ENCODE data around the gene LYSMD3.

The LYSMD3 gene

DNA sequence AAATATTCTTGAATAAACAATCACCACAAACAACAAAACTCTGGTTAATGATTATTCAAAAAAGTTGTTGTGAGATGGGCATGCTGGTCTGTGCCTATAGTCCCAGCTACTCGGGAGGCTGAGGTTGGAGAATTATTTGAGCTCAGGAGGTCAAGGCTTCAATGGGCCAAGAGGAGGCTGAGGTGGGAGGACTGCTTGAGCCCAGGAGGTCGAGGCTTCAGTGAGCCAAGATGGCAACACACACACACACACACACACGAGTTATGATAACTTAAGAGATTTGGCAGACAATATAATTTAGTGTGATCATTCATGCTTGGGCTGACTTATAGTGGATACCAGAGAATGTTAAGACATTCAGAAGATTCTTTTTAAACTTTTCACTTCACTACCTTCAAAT, 14.9 kb downstream of the LYSMD3 start:
- Histone ChIP-seq H3K27me3 (no peaks in the 10 kb centered on the region), H3K27ac (no peak overlapping the region), H3K4me3 (no peak overlapping the region), H4K20me1 (peaks cover 0 to 4% (median 0%) of the 10 kb centered on the region in 11 experiments; a peak in 1 of 22 replicates), H3K9me3 (replicated peaks in 1 of 11) (no peaks in the 10 kb centered on the region), H3K9ac (no peak overlapping the region), H3K4me1 (peaks cover 0 to 14% (median 4%) of the 10 kb centered on the region in 10 experiments; a peak in 11 of 20 replicates), H3K4me2 (no peak overlapping the region), H3K36me3 (peaks cover 12 to 58% (median 27%) of the 10 kb centered on the region in 11 experiments; a peak in 20 of 22 replicates)
- no peak for TF ChIP-seq Cebpa-rat (IDR thresholded peaks at IDR 0.05)

DNA sequence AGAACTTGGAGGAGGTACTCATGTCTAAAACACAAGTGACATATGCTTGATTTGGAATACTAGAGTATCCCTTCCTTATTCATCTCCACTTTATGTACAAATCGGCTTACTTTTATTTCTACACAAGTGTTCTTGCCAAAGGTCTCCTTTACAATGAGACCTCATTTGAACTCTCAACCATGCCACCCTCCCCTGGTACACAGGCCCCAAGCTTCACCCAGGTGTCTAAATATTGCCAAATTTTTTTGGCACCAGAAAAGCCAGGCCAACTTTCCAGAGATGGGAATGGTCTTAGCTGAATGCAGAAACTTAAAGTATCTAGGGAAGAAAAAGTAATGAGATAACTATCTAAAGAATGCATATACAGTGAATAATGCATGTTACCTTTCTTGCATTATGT, 18.9 kb downstream of the LYSMD3 start:
- Histone ChIP-seq H3K4me1 (peaks cover 0 to 7% (median 0%) of the 10 kb centered on the region in 10 experiments; a peak in 4 of 20 replicates), H3K4me3 (no peak overlapping the region), H3K9ac (no peak overlapping the region), H3K9me3 (replicated peaks in 1 of 11) (no peaks in the 10 kb centered on the region), H3K27me3 (no peaks in the 10 kb centered on the region), H3K27ac (no peak overlapping the region), H3K36me3 (peaks cover 0 to 52% (median 20%) of the 10 kb centered on the region in 11 experiments; a peak in 15 of 22 replicates), H4K20me1 (no peaks in the 10 kb centered on the region), H3K4me2 (no peak overlapping the region)
- TF ChIP-seq Cebpa-rat (IDR thresholded peaks at IDR 0.05), result no peak

- no peaks in the 10 kb centered on the region for H4K20me1 ChIP-seq
- H3K9me3 ChIP-seq (replicated peaks in 1 of 11), result no peaks in the 10 kb centered on the region
- no peak overlapping the region for H3K4me3 ChIP-seq
- H3K27me3 ChIP-seq, result no peaks in the 10 kb centered on the region
- peaks cover 0 to 40% (median 14%) of the 10 kb centered on the region in 11 experiments; a peak in 10 of 22 replicates for H3K36me3 ChIP-seq
- no peak overlapping the region for H3K9ac ChIP-seq
- H3K4me1 ChIP-seq, result peaks cover 0 to 7% (median 0%) of the 10 kb centered on the region in 10 experiments; a peak in 4 of 20 replicates
- no peak overlapping the region for H3K4me2 ChIP-seq
- no peak for TF ChIP-seq Cebpa-rat (IDR thresholded peaks at IDR 0.05)
- no peak overlapping the region for H3K27ac ChIP-seq
Observed at GRCh38 chr5:90506221-90506620, 23.2 kb downstream of the LYSMD3 start.

DNA sequence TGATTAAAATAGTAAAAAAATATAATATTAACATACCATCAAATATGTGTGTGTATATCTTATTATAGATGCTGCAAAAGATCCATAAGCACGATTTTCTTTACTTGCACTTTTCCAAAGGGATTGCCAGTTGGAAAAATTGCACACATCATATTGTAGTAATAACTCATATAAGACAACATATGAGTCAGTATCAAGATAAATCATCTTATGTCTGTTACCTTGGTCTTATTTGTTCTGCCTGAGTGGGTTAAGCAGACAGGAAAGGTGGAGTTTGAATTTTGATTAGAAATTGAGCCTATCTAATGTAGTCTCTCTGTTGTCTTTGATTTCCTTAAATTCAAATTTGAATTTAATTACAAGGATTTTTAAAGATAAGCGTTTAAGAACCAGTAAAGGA, 24.6 kb downstream of the LYSMD3 start:
- no peak overlapping the region for H3K4me2 ChIP-seq
- no peak overlapping the region for H3K27ac ChIP-seq
- H4K20me1 ChIP-seq, result no peaks in the 10 kb centered on the region
- no peaks in the 10 kb centered on the region for H3K27me3 ChIP-seq
- H3K9ac ChIP-seq, result no peak overlapping the region
- H3K36me3 ChIP-seq, result peaks cover 0 to 34% (median 8%) of the 10 kb centered on the region in 11 experiments; a peak in 7 of 22 replicates
- no peak overlapping the region for H3K4me3 ChIP-seq
- peaks cover 0 to 7% (median 0%) of the 10 kb centered on the region in 10 experiments; a peak in 4 of 20 replicates for H3K4me1 ChIP-seq
- H3K9me3 ChIP-seq (replicated peaks in 1 of 11), result no peaks in the 10 kb centered on the region
- no peak for TF ChIP-seq Cebpa-rat (IDR thresholded peaks at IDR 0.05)

- Histone ChIP-seq H3K9me3 (replicated peaks in 1 of 11) (no peaks in the 10 kb centered on the region), H3K4me2 (no peak overlapping the region), H3K4me1 (peaks cover 0 to 7% (median 0%) of the 10 kb centered on the region in 10 experiments; a peak in 4 of 20 replicates), H3K4me3 (no peak overlapping the region), H3K9ac (no peak overlapping the region), H3K27ac (no peak overlapping the region), H3K36me3 (peaks cover 0 to 23% (median 0%) of the 10 kb centered on the region in 11 experiments; a peak in 6 of 22 replicates), H3K27me3 (no peaks in the 10 kb centered on the region), H4K20me1 (no peaks in the 10 kb centered on the region)
- no peak for TF ChIP-seq Cebpa-rat (IDR thresholded peaks at IDR 0.05)
Observed at GRCh38 chr5:90503596-90503995, 25.8 kb downstream of the LYSMD3 start.

DNA sequence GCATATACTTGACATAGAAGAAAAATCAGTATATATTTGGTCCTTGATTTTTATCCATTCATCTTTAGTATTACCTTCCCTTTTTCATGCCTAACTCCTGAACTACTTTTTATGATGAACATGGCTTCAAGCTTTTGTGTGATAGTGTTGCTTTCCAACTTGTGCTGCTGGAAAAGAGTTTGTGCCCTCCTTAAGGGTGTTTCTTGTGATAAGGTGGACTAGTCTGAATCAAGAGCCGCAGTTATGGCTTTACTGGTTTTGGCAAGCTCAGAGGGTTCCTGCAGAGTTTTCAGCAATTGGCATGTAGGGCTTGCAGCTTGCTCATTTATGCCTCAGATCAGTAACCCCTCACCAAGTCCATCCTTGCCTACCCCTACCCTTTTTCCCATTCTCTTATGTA, 34.2 kb downstream of the LYSMD3 start:
- no peaks in the 10 kb centered on the region for H4K20me1 ChIP-seq
- H3K36me3 ChIP-seq, result peaks cover 0 to 58% (median 33%) of the 10 kb centered on the region in 11 experiments; a peak in 18 of 22 replicates
- no peak overlapping the region for H3K27ac ChIP-seq
- no peak overlapping the region for H3K9ac ChIP-seq
- no peaks in the 10 kb centered on the region for H3K27me3 ChIP-seq
- no peak overlapping the region for H3K4me3 ChIP-seq
- TF ChIP-seq Cebpa-rat (IDR thresholded peaks at IDR 0.05), result no peak
- no peak overlapping the region for H3K4me2 ChIP-seq
- H3K4me1 ChIP-seq, result no peaks in the 10 kb centered on the region
- H3K9me3 ChIP-seq (replicated peaks in 1 of 11), result peaks cover 8 to 21% (median 15%) of the 10 kb centered on the region in 11 experiments; a peak in 19 of 22 replicates

DNA sequence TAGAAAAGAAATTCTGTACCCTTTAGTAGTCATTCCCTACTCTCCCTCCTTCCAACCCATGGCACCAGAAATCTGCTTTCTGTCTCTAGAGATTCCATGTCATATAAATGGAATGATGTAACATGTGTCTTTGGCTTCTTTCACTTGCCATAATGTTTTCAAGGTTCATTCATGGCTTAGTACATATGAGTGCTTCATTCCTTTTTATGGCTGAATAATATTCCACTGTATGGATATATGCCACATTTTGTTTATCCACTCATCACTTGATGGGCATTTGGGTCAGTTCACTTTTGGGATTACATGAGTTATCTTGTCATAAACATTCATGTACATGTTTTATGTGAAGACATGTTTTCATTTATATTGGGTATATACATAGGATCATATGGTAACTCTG, 35.3 kb downstream of the LYSMD3 start:
- H4K20me1 ChIP-seq, result no peaks in the 10 kb centered on the region
- H3K4me1 ChIP-seq, result peaks cover 0 to 3% (median 0%) of the 10 kb centered on the region in 10 experiments; a peak in 1 of 20 replicates
- no peak overlapping the region for H3K27ac ChIP-seq
- H3K4me2 ChIP-seq, result no peak overlapping the region
- TF ChIP-seq Cebpa-rat (IDR thresholded peaks at IDR 0.05), result no peak
- no peak overlapping the region for H3K9ac ChIP-seq
- H3K27me3 ChIP-seq, result no peaks in the 10 kb centered on the region
- peaks cover 0 to 67% (median 35%) of the 10 kb centered on the region in 11 experiments; a peak in 18 of 22 replicates for H3K36me3 ChIP-seq
- peaks cover 8 to 21% (median 15%) of the 10 kb centered on the region in 11 experiments; a peak in 19 of 22 replicates for H3K9me3 ChIP-seq (replicated peaks in 1 of 11)
- H3K4me3 ChIP-seq, result no peak overlapping the region

DNA sequence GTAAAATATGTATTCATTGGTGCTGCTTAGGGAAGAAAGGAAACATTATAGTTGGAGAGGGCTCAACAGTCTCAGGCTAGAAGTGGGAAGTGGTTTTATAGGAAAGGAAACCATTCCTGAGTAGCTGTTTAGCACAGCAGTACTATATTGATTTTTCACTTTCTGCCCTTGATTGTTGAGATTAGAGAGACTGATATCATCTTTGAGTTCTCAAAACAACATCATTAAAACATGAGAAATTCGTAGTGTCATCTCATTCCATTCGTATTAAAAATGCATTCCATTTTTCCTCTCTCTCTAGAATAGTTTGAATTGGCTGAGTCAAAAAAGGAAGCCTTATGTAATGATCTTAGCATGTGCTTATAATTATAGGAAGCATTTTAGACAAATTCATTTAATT, 40.6 kb downstream of the LYSMD3 start:
- H3K9me3 ChIP-seq (replicated peaks in 1 of 11), result peaks cover 0 to 3% (median 2%) of the 10 kb centered on the region in 11 experiments; a peak in 15 of 22 replicates
- H3K4me1 ChIP-seq, result peaks cover 0 to 8% (median 0%) of the 10 kb centered on the region in 10 experiments; a peak in 2 of 20 replicates
- H3K9ac ChIP-seq, result no peak overlapping the region
- no peaks in the 10 kb centered on the region for H4K20me1 ChIP-seq
- peaks cover 0 to 76% (median 27%) of the 10 kb centered on the region in 11 experiments; a peak in 18 of 22 replicates for H3K36me3 ChIP-seq
- H3K27me3 ChIP-seq, result no peaks in the 10 kb centered on the region
- no peak overlapping the region for H3K4me3 ChIP-seq
- TF ChIP-seq Cebpa-rat (IDR thresholded peaks at IDR 0.05), result no peak
- no peak overlapping the region for H3K4me2 ChIP-seq
- no peak overlapping the region for H3K27ac ChIP-seq

DNA sequence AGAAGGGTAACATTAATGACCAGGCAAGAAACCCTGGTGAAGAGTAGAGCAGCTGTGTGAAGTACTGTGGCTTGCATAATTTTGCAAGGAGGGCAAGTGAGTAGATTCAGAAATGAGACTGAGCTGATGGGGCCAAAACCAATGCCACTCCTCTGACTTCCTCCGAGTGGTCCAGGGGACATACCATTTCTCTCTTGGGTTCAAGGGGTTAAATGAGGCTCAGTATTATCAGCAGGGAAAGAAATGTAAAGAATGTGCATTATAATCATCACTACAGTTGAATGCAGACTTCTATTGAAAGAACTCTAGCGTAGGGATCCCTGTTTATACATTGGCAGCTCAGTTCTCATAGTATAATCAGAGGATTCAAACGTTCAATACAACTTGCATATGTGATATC, 44.8 kb downstream of the LYSMD3 start:
- Histone ChIP-seq H3K4me2 (no peak overlapping the region), H3K4me3 (no peak overlapping the region), H3K9ac (no peak overlapping the region), H3K27me3 (no peaks in the 10 kb centered on the region), H3K27ac (no peak overlapping the region), H3K9me3 (replicated peaks in 1 of 11) (no peaks in the 10 kb centered on the region), H3K4me1 (peaks cover 0 to 8% (median 0%) of the 10 kb centered on the region in 10 experiments; a peak in 2 of 20 replicates), H3K36me3 (peaks cover 0 to 43% (median 13%) of the 10 kb centered on the region in 11 experiments; a peak in 10 of 22 replicates), H4K20me1 (no peaks in the 10 kb centered on the region)
- TF ChIP-seq Cebpa-rat (IDR thresholded peaks at IDR 0.05), result no peak

DNA sequence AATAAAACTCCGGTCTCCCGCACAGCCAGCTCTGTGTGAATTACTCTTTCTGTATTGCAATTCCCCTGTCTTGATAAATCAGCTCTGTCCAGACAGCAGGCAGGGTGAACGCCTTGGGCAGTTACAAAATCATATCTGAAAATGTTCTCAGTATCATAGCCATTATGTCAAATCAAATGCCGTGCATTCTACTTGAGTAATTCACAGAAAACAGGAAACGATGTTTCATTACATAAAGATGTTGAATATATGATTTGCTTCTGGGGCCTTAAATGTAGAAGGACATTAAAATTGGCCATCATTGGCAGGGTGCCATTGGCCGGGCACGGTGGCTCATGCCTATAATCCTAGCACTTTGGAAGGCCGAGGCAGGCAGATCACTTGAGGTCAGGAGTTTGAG, 46.2 kb downstream of the LYSMD3 start:
- H3K4me2 ChIP-seq, result no peak overlapping the region
- H4K20me1 ChIP-seq, result no peaks in the 10 kb centered on the region
- no peaks in the 10 kb centered on the region for H3K4me1 ChIP-seq
- H3K36me3 ChIP-seq, result peaks cover 0 to 41% (median 14%) of the 10 kb centered on the region in 11 experiments; a peak in 10 of 22 replicates
- no peaks in the 10 kb centered on the region for H3K9me3 ChIP-seq (replicated peaks in 1 of 11)
- no peak overlapping the region for H3K4me3 ChIP-seq
- H3K9ac ChIP-seq, result no peak overlapping the region
- no peak overlapping the region for H3K27ac ChIP-seq
- H3K27me3 ChIP-seq, result no peaks in the 10 kb centered on the region
- no peak for TF ChIP-seq Cebpa-rat (IDR thresholded peaks at IDR 0.05)
